Epithelial cell of proximal tubule (primary cell): Measurements from ENCODE around the gene CDK13. TPM values are rescaled to one million over a fixed set of nuclear protein-coding genes. Genes with fewer than 3 reads are reported as not detected.

Experiments used
- DNase-seq: peaks from one replicate; pipeline ENCODE4 v3.0.0-alpha.2; 2011; ENCODE audit warnings: low read depth
- H3K4me3 ChIP-seq: 2 replicates; pipeline ENCODE4 v1.5.1; 2011; ENCODE audit warnings: low read depth, mild to moderate bottlenecking, low read length
- CTCF ChIP-seq: conservative IDR thresholded peaks from 2 replicates; pipeline ENCODE4 v1.5.1; 2012; ENCODE audit warnings: low read depth, mild to moderate bottlenecking, low read length
- total RNA-seq: library from RNA; depleted of rRNA; stranded (reverse); fragments of >200 nt; gene quantifications from 2 replicates; pipeline ENCODE4 v1.2.3, GENCODE V29; 2015

Gene CDK13
- total RNA-seq, 1 donor from 2014 or later = 41.1 TPM

- peak; percentile 66 for DNase-seq
These were observed 58.3 kb downstream of the CDK13 start for GRCh38 chr7:40008223-40008815.

GRCh38 chr7:40009301-40009700 lies 59.2 kb downstream of the CDK13 start:
- no peak for TF ChIP-seq CTCF
- H3K4me3 ChIP-seq = no peak overlapping the region

More at GRCh38 chr7:40008223-40008815, 58.3 kb downstream of the CDK13 start:
- H3K4me3 ChIP-seq = no peak overlapping the region
- TF ChIP-seq CTCF = no peak

GRCh38 chr7:40014376-40014775 lies 64.3 kb downstream of the CDK13 start:
- H3K4me3 ChIP-seq = no peak overlapping the region
- no peak for TF ChIP-seq CTCF
- DNase-seq = no peak

More at GRCh38 chr7:40009301-40009700, 59.2 kb downstream of the CDK13 start:
- DNase-seq = no peak

GRCh38 chr7:40015790-40016296 lies 65.8 kb downstream of the CDK13 start:
- H3K4me3 ChIP-seq = peak overlapping the region; percentile 23
- TF ChIP-seq CTCF = no peak
- DNase-seq = peak; percentile 42

- TF ChIP-seq CTCF = no peak
These were observed 69.5 kb downstream of the CDK13 start for GRCh38 chr7:40019558-40019957.

GRCh38 chr7:40024048-40024447 lies 74.0 kb downstream of the CDK13 start:
- DNase-seq = no peak
- H3K4me3 ChIP-seq = no peak overlapping the region
- no peak for TF ChIP-seq CTCF

More at GRCh38 chr7:40019558-40019957, 69.5 kb downstream of the CDK13 start:
- H3K4me3 ChIP-seq = no peak overlapping the region
- no peak for DNase-seq

GRCh38 chr7:40024841-40025240 lies 74.8 kb downstream of the CDK13 start:
- no peak for DNase-seq
- no peak for TF ChIP-seq CTCF
- H3K4me3 ChIP-seq = no peak overlapping the region
